Nephron (organoid): ENCODE results near the gene ELMOD1.
A peak's percentile ranks its signal among the peaks of the same experiment; 100 is the strongest.

Source experiments
- H3K27ac Mint-ChIP-seq, 3 experiments: 2 replicates each; pipeline ENCODE4 v1.8.0; 2020; ENCODE audit warnings: mixed read lengths in 3 of 3, mild to moderate bottlenecking in 2 of 3, moderate library complexity in 1 of 3
- H3K27me3 Mint-ChIP-seq: 2 replicates; pipeline ENCODE4 v1.8.0; 2021; ENCODE audit warnings: low read depth, mild to moderate bottlenecking, moderate library complexity, mixed read lengths
- H3K36me3 Mint-ChIP-seq: 2 replicates; pipeline ENCODE4 v1.8.0; 2020; ENCODE audit warnings: low read depth, mixed read lengths
- H3K4me1 Mint-ChIP-seq: 2 replicates; pipeline ENCODE4 v1.8.0; 2020; ENCODE audit warnings: mixed read lengths
- H3K4me3 Mint-ChIP-seq, 3 experiments: 2 replicates each; pipeline ENCODE4 v1.8.0; 2020; ENCODE audit warnings: mild to moderate bottlenecking in 3 of 3, mixed read lengths in 3 of 3, moderate library complexity in 2 of 3
- H3K9me3 Mint-ChIP-seq: 2 replicates; pipeline ENCODE4 v1.8.0; 2020; ENCODE audit warnings: mixed read lengths
- TF ChIP-seq, protein P1 (sequence below), 3 experiments: fragments of 200-600 bp; sonication (generic); IDR thresholded peaks; one replicate each; pipeline ENCODE4 v1.5.0; 2021; ENCODE audit warnings: antibody characterized with exemption in 3 of 3; ENCODE audit not compliant: unreplicated experiment in 3 of 3

The ELMOD1 gene

DNA sequence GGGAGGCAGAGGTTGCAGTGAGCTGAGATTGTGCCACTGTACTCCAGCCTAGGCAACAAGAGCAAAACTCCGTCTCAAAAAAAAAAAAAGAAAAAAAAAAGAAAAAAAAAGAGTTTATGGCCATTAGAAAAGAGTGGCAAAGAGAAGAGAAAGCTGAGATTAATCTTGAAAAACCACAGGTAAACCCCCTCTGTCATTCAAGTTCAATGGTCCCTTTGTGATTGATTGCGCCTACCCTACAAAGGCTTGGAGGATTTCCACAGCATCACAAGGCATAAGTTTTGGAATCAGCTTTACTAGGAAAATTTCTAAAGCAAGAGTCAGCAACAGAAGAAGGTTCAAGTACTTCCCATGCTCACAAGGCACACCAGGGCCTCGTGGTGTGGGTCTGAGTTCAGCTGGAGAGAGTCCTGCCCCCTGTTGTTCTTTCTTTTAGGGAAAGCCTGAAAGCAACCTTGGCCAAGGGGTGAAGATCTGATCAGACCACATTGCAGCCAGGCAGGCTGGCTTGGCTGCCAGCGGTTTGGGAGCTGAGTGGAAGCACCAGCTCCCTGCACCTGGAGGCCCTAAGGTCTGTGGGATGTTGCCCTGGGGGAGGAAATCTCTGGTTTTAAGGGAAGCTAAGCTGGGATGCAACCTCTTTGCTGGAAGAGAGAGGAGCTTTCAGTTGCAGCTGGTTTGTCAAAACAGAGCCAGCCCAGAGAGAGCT, 79.1 kb downstream of the ELMOD1 start:
- TF ChIP-seq, protein P1, sequence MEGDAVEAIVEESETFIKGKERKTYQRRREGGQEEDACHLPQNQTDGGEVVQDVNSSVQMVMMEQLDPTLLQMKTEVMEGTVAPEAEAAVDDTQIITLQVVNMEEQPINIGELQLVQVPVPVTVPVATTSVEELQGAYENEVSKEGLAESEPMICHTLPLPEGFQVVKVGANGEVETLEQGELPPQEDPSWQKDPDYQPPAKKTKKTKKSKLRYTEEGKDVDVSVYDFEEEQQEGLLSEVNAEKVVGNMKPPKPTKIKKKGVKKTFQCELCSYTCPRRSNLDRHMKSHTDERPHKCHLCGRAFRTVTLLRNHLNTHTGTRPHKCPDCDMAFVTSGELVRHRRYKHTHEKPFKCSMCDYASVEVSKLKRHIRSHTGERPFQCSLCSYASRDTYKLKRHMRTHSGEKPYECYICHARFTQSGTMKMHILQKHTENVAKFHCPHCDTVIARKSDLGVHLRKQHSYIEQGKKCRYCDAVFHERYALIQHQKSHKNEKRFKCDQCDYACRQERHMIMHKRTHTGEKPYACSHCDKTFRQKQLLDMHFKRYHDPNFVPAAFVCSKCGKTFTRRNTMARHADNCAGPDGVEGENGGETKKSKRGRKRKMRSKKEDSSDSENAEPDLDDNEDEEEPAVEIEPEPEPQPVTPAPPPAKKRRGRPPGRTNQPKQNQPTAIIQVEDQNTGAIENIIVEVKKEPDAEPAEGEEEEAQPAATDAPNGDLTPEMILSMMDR (IDR thresholded peaks at IDR 0.05; ENCODE audit: unreplicated experiment in 3 of 3), result no peak
- Mint-ChIP-seq H3K27ac (peak overlapping the region in 2 of 3 experiments; percentile 55 to 72), H3K27me3 (peaks cover 7% of the 10 kb centered on the region), H3K4me1 (peaks cover 25% of the 10 kb centered on the region), H3K36me3 (no peaks in the 10 kb centered on the region), H3K9me3 (no peaks in the 10 kb centered on the region), H3K4me3 (no peak overlapping the region)

DNA sequence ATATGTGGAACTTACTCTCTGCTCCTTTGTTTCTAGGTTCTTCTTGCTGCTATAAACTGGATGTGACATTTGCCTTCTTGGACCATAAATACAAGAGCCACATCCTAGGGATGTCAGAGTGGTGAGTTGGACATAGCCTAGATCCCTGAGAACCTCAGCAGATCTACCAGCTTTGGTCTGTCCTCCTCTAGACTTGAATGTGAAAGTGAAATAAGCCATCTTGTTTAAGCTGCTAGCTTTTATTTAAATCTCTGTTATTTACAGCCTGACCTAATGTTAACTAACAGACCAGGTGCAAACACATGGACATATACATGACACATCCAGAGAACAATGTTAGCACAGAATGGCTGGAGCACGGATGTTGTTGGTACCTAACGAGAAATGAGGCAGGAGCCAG, 85.0 kb downstream of the ELMOD1 start:
- no peaks in the 10 kb centered on the region for H3K9me3 Mint-ChIP-seq
- H3K4me1 Mint-ChIP-seq, result peaks cover 22% of the 10 kb centered on the region
- no peaks in the 10 kb centered on the region for H3K36me3 Mint-ChIP-seq
- H3K27me3 Mint-ChIP-seq, result peaks cover 16% of the 10 kb centered on the region
- TF ChIP-seq, protein P1 (IDR thresholded peaks at IDR 0.05; ENCODE audit: unreplicated experiment in 3 of 3), result no peak
- no peak overlapping the region for H3K27ac Mint-ChIP-seq
- H3K4me3 Mint-ChIP-seq, result no peak overlapping the region

DNA sequence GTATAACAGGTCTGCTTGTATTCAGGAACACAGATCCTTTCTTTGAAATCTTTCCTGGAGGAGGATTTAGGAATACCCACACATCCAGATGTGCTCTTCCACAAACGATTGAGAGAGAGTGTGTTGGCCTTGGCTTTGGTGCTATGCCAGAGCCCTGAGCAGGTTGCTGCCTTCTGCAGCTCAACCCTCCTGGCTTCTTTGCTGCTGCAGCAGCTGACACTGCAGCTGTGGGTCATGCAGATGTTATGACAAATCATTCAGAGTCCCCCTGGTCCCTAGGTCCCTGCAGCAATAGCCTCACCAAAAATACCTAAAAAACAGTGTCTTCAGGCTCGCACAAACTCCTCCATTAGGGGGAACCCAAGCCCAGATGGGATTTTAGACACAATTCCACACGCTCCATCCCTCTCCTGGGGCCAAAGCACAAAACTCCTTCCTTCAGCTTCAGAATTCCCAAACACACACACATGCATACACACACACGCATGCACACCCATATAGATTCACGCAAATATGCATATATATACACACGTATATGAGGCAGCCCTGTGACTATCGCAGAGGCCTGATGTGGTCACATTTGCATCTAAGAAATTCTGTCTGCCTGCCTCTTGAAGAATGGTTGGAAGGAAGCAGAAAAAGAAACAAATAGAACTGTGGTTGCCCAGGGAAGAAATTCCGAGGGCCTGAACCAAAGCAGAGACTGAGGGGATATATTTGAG, 85.5 kb downstream of the ELMOD1 start:
- peak overlapping the region in 2 of 3 experiments; percentile 30 to 42 for H3K27ac Mint-ChIP-seq
- peaks cover 22% of the 10 kb centered on the region for H3K4me1 Mint-ChIP-seq
- no peaks in the 10 kb centered on the region for H3K9me3 Mint-ChIP-seq
- no peaks in the 10 kb centered on the region for H3K36me3 Mint-ChIP-seq
- H3K4me3 Mint-ChIP-seq, result no peak overlapping the region
- TF ChIP-seq, protein P1 (IDR thresholded peaks at IDR 0.05; ENCODE audit: unreplicated experiment in 3 of 3), result no peak
- peaks cover 16% of the 10 kb centered on the region for H3K27me3 Mint-ChIP-seq

DNA sequence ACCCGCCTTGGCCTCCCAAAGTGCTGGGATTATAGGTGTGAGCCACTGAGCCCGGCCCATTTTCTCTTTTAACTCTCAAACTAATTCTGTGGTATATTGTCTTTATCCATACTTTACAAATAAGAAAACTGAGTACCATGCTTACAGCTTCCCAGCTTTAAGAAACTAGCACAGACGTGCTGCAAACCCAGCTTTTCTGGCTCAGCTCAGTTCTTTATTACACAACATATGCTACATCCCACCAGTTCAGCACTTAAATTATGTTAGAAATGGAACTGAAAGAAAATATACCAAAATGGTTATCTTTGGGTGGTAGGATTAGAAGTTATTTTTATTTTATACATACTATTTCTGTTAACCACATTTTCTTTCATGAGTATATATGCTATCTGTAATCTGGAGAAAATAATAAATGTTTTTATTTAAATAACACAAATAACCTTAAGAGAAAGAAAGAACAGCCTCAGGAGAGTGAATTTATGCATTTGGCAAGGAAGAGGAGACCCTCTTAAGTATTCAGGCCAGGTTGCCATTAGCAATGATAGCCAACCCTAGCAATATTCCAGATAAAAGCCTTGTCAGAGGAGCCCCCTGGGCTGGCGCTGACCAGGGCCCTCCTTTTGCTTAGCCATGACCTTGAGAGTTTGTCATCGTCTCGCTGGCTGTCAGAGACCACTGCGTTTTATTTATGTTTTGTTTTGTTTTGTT, 87.1 kb downstream of the ELMOD1 start:
- peak overlapping the region; percentile 46 to 86 (median 53) for H3K27ac Mint-ChIP-seq
- H3K27me3 Mint-ChIP-seq, result peaks cover 20% of the 10 kb centered on the region
- H3K4me1 Mint-ChIP-seq, result peaks cover 22% of the 10 kb centered on the region
- no peaks in the 10 kb centered on the region for H3K9me3 Mint-ChIP-seq
- no peak overlapping the region for H3K4me3 Mint-ChIP-seq
- TF ChIP-seq, protein P1 (IDR thresholded peaks at IDR 0.05; ENCODE audit: unreplicated experiment in 3 of 3), result no peak
- no peaks in the 10 kb centered on the region for H3K36me3 Mint-ChIP-seq

DNA sequence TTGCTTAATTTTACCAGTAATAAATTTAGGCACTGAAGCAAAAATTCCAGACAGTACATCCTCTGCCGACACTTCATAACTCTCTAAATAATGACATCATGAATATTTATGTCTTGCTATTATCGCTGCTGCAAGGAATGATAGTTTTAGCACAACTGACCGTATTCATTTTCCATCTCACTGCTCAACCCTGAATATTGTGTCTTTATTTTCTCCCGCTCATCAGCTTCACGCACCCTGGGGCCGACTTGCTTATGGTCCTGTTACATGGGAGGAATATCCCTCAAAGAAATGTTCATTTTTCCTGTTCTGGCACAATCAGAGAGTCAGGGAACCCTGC, 87.7 kb downstream of the ELMOD1 start:
- Mint-ChIP-seq H3K4me3 (peak overlapping the region in 2 of 3 experiments; percentile 0 to 7), H3K27me3 (peaks cover 20% of the 10 kb centered on the region), H3K27ac (peak overlapping the region; percentile 10 to 46 (median 21)), H3K4me1 (peaks cover 22% of the 10 kb centered on the region), H3K9me3 (no peaks in the 10 kb centered on the region), H3K36me3 (no peaks in the 10 kb centered on the region)
- TF ChIP-seq, protein P1 (IDR thresholded peaks at IDR 0.05; ENCODE audit: unreplicated experiment in 3 of 3), result no peak
